LHCN-M2 (cell line): ENCODE results near the gene BMP2K. TPM values are rescaled to one million over a fixed set of nuclear protein-coding genes. Genes with fewer than 3 reads are reported as not detected.

ENCODE experiments used
- DNase-seq: peaks from one replicate; pipeline ENCODE4 v3.0.0-alpha.2; 2012; ENCODE audit warnings: low read depth
- total RNA-seq: library from RNA; depleted of rRNA; stranded (reverse); fragments of >200 nt; gene quantifications from 2 replicates; pipeline ENCODE4 v1.2.3, GENCODE V29; 2014; rRNA removed

The BMP2K gene
- total RNA-seq, 1 experiment from 2014 or later, result 26.5 TPM

- no peak for DNase-seq
These were observed 152.7 kb downstream of the BMP2K start for GRCh38 chr4:78928835-78929234.

DNA sequence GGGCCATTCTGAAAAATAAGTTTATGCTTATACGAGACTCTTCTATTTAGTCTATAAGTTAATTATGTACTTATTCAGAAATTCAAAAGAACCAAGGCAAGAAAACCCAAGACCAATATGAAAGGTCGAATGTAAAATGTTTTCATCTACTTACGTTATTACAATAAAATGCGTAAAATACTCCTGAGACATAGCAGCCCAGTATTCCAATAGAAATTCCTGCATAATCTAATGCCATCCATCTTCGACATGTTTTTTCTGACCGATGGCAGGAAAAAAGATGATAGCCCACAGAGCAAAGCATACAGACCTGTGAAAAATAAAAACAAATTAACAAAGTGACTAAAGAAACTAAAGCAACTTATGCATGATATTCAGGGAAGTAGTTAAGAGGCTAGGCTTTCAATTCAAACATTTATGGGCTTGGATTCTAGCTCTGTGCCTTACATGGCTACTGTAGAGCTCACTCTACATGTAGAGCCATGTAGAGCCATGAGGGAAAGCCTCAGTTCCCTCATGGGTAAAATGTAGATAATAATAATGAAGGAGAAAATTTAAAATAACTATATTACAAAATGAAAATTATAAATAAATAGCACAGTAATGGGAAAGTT lies 154.0 kb downstream of the BMP2K start:
- DNase-seq, result no peak

GRCh38 chr4:78936989-78937388 lies 160.8 kb downstream of the BMP2K start:
- DNase-seq, result no peak

GRCh38 chr4:78937837-78938236 lies 161.7 kb downstream of the BMP2K start:
- peak; percentile 43 for DNase-seq

- DNase-seq, result no peak
These were observed 162.3 kb downstream of the BMP2K start for GRCh38 chr4:78938474-78938867.

GRCh38 chr4:78938868-78939666 lies 162.9 kb downstream of the BMP2K start, which contains the start of gene PAQR3:
Gene PAQR3 (minus strand): TSS chr4:78939438. CDS start chr4:78939224, 214 bp downstream.
- peak; percentile 78 for DNase-seq

DNA sequence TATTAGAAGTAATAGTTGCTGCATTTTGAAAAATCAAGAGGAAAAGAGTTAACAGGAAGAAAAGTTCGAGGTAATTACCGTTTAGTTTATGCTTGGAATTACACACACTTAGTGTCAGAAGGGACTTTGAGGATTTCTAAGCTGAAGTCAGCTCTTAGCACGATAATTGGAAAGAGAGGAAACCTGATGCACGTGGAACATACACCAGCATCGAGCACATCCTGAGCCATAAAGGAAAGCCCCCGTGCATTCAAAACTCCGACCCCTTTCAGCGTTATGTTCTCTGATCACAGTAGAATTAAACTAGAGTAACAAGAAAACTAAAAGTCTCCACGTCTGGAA lies 163.5 kb downstream of the BMP2K start:
- DNase-seq, result no peak

- DNase-seq, result no peak
These were observed 164.6 kb downstream of the BMP2K start for GRCh38 chr4:78940752-78941151.

GRCh38 chr4:78944381-78944780 lies 168.2 kb downstream of the BMP2K start:
- no peak for DNase-seq

GRCh38 chr4:78945651-78946179 lies 169.6 kb downstream of the BMP2K start:
- DNase-seq, result no peak

DNA sequence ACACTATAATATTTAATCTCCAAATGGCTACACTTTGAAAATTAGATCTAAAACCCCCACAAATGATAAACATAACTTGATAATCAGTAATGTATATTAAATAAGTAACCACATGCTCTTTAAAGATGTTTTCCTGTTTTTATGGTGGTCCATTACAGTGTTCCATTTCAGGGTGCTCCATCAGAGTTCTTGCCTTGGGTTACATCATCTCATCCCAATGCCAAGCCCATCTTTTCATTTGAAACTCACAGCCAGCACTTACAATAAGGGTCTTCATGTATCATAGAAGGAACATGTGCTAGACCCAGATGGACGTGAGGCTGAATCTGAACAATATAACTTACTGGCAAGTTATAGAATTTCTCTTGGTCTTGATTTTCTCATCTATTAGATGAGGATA lies 173.6 kb downstream of the BMP2K start:
- DNase-seq, result no peak

DNA sequence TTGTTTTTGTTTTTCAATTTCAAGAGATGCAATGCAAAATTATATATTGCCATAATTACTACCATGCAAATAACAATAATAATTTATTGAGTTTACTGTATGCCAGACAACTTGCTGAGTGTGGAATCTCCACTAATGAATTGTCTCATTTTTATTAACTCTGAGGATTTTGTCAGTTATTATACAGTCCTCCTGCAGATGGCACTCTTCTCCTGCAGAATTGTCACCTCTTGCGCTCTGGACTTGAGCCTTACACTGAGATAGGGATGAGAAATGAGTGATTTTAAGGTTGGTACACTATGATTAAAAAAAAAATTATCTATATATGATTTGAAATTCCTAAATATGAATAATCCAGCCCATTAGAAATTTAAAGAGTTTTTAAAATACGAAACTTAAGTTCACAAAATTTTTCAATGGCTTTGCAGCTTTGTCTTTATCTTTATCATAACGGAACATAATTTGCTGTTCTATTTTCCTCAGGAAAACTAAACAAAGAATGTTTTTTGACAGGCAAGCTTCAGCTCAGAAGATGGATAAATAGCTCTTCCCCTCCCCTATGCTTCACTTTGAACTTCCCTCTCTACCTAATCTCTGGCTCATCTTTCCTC lies 175.8 kb downstream of the BMP2K start:
- peak; percentile 50 for DNase-seq

DNA sequence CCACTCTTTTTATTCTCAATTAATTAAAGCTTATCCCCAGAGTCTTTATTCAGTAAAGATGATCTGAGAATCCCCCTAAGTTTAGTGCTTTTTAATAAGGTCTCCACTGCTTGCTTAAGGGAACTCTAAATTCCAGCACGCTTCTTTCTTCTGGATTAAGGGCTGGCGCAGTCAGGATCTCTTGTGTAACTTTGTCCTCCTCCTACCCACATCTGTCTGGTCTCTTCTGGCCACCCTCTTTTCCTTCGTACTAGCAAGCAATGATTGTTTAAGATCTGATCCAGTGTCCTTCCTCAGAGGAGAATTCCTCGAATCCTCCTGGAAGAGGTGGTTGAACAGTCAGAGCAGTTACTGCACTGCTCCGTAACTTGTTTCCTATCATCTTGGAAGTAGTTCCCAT lies 177.1 kb downstream of the BMP2K start:
- no peak for DNase-seq

DNA sequence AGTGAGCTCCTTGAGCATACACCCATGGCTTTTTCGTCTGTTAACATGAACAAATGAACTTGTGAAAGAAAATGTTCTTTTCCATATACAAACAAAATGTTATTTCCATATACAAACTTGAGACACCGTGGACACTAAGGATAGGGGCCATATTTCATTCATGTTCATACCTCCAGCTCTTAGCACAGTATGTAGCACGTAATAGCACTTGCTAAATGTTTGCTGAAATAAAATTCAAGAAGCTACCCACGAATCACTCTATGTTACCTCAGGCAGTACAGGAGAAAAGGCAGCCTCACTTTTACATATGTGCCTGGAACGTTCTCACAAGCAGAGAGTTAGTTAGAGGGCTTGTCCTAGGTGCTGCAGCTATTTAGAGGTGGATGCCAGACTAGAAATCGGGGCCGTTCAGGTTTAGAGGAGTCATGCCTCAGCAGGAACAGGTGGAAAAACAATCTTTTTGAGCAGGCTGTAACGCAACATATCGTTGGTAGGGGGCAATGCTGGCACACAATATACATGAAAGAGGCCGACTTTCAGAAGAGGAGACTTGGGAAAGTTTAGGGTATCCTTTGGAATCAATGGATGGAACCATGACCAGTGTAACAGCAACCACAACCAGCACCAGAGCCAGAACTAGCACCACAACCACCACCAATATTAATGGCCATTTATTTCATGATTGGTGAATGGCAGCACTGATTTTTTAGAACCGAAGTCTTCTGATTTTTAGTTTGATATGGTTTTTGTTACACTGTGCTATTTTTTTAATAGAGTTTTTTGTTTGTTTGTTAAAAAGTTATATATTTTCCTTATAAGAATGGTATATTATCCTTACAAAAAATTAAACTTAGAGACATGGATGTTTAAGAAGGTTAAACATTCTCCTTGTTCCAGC lies 177.9 kb downstream of the BMP2K start:
- DNase-seq, result peak; percentile 34

DNA sequence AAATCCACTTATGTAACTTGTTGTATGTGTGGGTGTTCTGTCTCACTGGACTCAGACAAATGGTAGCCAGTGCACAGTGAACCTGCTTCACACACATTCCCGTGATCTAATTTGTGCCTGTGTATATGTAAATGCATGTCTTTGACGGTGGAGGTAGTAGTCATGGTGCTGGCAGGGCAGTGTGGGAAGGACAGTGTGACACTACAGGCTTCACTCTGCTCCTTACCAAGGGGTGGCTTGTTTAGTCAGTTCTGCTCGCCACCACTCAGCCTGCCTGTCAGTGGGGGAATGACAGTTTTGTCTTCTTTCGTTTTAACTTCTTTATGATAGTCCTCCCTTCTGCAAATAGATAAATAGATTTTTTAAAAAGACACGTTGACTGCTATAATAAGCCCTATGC lies 180.8 kb downstream of the BMP2K start:
- no peak for DNase-seq

DNA sequence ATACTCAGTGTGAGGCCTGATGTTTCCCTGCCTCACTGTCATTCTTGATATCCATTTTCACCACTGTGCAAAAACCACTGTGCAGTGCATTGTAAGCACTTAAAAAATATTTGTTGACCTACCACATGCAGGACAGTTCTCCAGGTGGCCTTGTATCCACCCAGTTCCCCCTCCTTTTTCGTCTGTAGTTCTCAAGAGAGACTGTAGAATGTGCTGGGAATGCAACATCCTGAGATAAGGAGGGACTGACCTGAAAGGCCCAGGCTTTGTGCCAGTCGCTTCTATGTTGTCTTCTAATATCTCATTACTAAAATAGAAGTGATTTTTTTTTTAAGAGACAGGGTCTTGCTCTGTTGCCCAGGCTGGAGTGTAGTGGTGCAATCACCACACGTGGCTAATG lies 184.8 kb downstream of the BMP2K start:
- DNase-seq, result no peak

Other genes with a start within 250 kb of the BMP2K start
- not detected in 2 replicates for gene ANXA3, start 224.6 kb upstream of the BMP2K start, total RNA-seq
- gene PAQR3, start 163.1 kb downstream of the BMP2K start, total RNA-seq, result 25.6 and 25.8 TPM in 2 replicates